Hematopoietic multipotent progenitor cell treated with erythropoietin and hydrocortisone succinate and interleukin-3 and kit ligand, for 15 days (in vitro differentiated cells): ENCODE data around the gene TP53TG3F.
"Not testable (repeated sequence)": the region's sequence is repeated elsewhere in the genome, so short reads cannot be mapped to it uniquely, and the experiment has no call there.

Source experiments
- DNase-seq: peaks from one replicate; pipeline ENCODE4 v3.0.0-alpha.2; 2015; ENCODE audit warnings: low spot score

The TP53TG3F gene, protein sequence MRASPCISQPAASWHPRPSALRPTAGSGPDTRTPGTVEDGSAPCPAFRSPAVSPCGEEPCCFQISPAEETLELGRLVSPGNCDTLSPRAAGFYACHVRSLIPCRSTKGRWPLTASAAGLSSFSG

DNA sequence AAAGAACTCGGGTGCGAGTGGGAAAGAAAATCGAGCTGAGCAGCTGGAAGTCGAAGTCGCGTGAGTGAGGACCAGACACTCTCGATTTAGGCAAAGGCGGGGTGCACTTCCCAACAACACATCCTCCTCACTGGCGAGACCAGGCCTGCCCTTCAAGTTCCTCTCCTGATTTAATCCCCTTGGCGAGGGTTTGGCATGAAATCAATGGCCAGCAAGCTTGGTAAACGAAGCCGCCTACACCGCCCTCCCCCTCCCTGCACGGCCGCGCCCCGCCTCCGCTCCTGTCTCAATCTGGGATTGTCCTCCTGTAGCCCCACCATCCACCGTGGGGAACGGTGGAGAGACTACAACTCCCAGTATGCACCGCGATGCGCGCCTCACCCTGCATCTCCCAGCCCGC is at the start of gene TP53TG3F:
TSS of gene TP53TG3F (plus strand) at position 301 of the 400 bp plus-strand sequence. CDS start at position 369, 68 bp downstream.
- DNase-seq = not testable (repeated sequence)

DNA sequence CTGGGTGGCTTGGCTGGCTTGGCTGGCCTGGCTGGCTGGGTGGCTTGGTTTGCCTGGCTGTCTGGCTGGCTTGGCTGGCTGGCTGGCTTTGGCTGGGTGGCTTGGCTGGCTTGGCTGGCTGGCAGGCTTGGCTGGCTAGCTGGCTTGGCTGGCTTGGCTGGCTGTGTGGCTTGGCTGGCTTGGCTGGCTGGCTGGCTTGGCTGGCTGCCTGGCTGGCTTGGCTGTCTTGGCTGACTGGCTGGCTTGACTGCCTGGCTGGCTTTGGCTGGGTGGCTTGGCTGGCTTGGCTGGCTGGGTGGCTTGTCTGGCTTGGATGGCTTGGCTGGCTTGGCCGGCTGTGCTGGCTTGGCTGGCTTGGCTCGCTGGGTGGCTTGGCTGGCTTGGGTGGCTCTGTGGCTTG is 32.2 kb downstream of the TP53TG3F start:
- not testable (repeated sequence) for DNase-seq

DNA sequence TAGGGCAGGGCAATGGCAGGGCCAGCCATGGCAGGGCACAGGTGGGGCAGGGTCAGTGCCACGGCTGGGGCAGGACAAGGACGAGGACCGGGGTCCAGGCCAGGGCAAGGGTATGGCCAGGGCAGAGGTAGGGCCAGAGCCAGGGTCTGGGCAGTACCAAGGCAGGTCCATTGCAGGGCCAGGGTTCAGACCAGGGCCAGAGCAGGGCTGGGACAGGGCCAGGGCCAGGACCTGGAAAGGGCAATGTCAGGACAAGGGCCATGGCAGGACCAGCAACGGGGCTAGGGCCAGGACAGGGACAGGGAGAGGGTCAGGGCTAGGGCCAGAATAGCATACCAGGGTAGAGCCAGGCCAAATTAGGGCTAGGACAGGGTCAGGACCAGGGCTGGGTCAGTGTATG is 47.8 kb downstream of the TP53TG3F start:
- DNase-seq = not testable (repeated sequence)

DNA sequence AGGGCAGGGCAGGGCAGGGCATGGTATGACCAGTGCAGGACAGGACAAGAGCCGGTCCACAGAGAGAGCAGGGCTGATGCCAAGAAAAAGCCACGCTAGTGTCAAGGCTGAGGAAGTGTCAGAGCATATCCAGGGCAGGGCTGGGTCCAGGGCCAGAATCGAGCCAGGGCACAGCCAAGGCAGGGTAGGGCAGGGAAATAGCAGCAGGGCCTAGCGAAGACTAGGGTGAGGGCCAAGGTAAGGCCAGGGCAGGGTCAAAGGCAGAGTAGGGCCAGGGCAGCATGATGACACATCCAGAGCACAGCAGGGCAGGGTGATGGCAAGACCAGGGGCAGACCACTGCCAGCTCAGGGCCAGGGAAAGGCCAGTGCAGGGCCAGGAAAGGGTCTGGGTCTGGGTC is 49.7 kb downstream of the TP53TG3F start:
- DNase-seq = not testable (repeated sequence)

DNA sequence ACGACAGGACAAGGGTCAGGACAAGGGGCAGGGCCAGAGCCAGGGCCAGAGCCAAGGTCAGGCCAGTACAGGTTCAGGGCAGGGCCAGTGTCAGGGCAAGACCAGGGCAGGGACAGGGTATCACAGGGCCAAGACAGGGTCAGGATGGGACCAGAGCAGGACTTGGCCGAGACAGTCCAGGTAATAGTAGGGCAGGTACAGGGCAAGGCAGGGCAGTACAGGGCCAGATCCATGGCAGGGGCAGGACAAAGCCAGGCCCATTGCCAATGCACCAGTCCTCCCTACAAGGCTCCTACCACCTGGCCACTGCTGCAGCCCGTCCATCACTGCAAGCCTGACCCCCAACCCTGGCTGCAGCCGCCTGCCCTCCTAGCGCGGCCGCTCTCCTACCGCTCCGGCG is 50.5 kb downstream of the TP53TG3F start:
- not testable (repeated sequence) for DNase-seq
